GM12891 (cell line): ENCODE measurements around the gene JMY.

Source experiments
- POLR2A ChIP-seq: IDR thresholded peaks from 2 replicates; pipeline ENCODE4 v1.6.1; 2011; ENCODE audit warnings: low read depth, low read length, control low read depth
- POLR2AphosphoS5 ChIP-seq: IDR thresholded peaks from 2 replicates; pipeline ENCODE4 v1.6.1; 2011; ENCODE audit warnings: low read depth, low read length, control low read depth

DNA sequence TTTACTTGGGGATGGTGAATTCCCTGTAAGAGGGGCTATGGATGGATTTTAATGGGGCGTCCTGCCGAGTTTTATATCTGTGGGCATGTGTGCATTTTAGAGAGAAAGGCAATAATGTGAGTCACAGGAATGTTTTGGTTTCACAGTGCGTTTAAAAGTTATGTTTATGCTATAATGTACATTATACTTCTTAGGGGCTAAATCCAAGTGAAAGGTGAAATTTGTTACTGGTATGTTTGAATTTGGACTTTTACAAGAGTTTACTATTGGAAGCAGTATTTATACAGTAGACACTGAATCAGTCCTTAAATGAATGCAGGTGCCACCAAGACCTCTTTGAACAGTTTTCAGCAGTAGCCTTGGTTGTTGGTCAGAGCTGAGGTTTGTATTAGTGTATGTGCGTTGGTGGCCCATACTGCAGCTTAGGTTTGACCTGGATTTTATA, 5.6 kb downstream of the JMY start:
- TF ChIP-seq POLR2AphosphoS5: no peak
- TF ChIP-seq POLR2A: no peak
